ENCODE measurements around the gene NOXA1.

DNA sequence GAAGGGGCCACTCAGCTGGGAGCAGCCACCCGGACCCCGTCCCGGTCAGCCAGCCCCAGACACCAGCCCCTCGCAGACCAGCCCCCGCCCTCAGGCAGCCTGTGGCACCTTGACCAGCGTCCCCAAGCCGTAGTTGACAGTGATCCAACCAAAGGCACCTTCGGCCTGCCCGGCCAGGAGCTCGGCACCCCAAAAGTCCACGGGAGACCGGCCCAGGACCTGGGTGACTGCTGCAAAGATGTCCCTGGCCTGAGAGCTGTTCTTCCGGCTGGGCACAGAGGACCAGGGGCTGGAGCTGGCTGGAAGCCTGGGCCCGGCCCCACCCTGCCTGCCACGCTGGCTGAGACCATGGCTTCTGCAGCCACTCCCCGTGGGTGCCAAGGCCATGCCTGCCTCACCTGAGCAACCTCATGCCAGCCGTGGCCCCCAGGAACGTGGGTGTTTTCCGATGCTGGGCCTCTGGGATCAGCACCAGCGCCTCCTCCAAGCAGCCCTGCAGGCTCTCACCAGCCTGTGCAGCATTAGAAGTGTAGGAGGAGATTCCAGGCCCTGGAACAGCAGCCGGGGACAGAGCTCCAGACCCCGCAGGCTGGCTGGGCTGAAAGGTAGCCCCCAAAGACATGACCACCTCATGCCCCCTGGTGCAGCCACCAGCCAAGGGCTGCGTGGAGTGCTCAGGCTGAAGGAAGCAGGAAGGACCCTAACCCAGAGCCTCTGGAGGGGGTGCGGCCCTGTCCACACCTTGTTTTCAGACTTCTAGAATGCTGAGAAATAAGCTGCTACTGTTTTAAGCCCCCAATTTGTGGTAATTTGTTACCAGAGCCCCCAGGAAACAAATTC is 13.8 kb downstream of the NOXA1 start:
- TF ChIP-seq, protein P1, sequence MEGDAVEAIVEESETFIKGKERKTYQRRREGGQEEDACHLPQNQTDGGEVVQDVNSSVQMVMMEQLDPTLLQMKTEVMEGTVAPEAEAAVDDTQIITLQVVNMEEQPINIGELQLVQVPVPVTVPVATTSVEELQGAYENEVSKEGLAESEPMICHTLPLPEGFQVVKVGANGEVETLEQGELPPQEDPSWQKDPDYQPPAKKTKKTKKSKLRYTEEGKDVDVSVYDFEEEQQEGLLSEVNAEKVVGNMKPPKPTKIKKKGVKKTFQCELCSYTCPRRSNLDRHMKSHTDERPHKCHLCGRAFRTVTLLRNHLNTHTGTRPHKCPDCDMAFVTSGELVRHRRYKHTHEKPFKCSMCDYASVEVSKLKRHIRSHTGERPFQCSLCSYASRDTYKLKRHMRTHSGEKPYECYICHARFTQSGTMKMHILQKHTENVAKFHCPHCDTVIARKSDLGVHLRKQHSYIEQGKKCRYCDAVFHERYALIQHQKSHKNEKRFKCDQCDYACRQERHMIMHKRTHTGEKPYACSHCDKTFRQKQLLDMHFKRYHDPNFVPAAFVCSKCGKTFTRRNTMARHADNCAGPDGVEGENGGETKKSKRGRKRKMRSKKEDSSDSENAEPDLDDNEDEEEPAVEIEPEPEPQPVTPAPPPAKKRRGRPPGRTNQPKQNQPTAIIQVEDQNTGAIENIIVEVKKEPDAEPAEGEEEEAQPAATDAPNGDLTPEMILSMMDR (IDR thresholded peaks at IDR 0.05), result no peak
- no peak for TF ChIP-seq POLR2A (IDR thresholded peaks at IDR 0.05)
- no peak for TF ChIP-seq POLR2AphosphoS5 (IDR thresholded peaks at IDR 0.05)

Measured in suprapubic skin (tissue), 4 donors.